Left lung (tissue), 14 donors: Measurements from ENCODE around the gene SLC20A1. TPM values are rescaled to one million over a fixed set of nuclear protein-coding genes. Genes with fewer than 3 reads are reported as not detected.

Source experiments
- ATAC-seq: fragments of 200-7000 bp; cut with Tn5 transposase; one replicate; pipeline ENCODE4 v1.9.1; 2020; ENCODE audit warnings: moderate library complexity
- DNase-seq, 4 donors: peaks; one replicate each; pipeline ENCODE4 v3.0.0-alpha.2; 2013 to 2020
- H3K27ac ChIP-seq, 2 donors: fragments of 200-600 bp; sonication (generic) in 1 of 2; one replicate each; pipeline versions ENCODE4 v1.5.0 to v1.8.0; 2020 to 2021
- H3K27me3 ChIP-seq, 2 donors: fragments of 200-600 bp; sonication (generic) in 1 of 2; one replicate each; pipeline versions ENCODE4 v1.5.0 to v1.8.0; 2020 to 2021
- H3K36me3 ChIP-seq, 2 donors: fragments of 200-600 bp; sonication (generic) in 1 of 2; one replicate each; pipeline versions ENCODE4 v1.5.0 to v1.8.0; 2020 to 2021
- H3K4me1 ChIP-seq, 2 donors: fragments of 200-600 bp; one replicate each; pipeline ENCODE4 v1.8.0; 2021
- H3K4me3 ChIP-seq, 2 donors: fragments of 200-600 bp; sonication (generic) in 1 of 2; one replicate each; pipeline versions ENCODE4 v1.5.0 to v1.8.0; 2020 to 2021; ENCODE audit warnings: mild to moderate bottlenecking in 1 of 2
- H3K9me3 ChIP-seq, 2 donors: fragments of 200-600 bp; sonication (generic) in 1 of 2; one replicate each; pipeline versions ENCODE4 v1.5.0 to v1.8.0; 2020 to 2021
- intact Hi-C, 2 donors: fragments of 100-400 bp; cut with DNase I; formaldehyde crosslinking; loops; one replicate each; pipeline versions ENCODE4 v1.11.2 to v1.14.2; 2022
- long read RNA-seq, 12 donors: library from polyadenylated mRNA in 2 of 12; unstranded in 2 of 12; transcript quantifications; one replicate each; pipeline ENCODE4 v2.0.0 and lab custom pipeline, GENCODE V29; 2019 to 2026
- polyA plus RNA-seq, 6 donors: library from polyadenylated mRNA; unstranded; fragments of 120-200 nt; gene quantifications; one replicate each; pipeline ENCODE4 v1.2.1, GENCODE V29; 2013; ENCODE audit not compliant: insufficient read length in 6 of 6
- total RNA-seq, 2 donors: library from RNA; stranded (reverse); fragmentation: NEBNext Ultra II Directional; extraction: Animal tissue kit (Norgen Biotek cat#: 25700); gene quantifications; one replicate each; pipeline ENCODE4 v1.2.1, GENCODE V29; 2021
- TF ChIP-seq, protein P1 (sequence below), 2 donors: fragments of 200-600 bp; sonication (generic) in 1 of 2; IDR thresholded peaks; one replicate each; pipeline versions ENCODE4 v1.5.0 to v1.8.0; 2021; ENCODE audit warnings: antibody characterized with exemption in 2 of 2
- donor health status: DM: no; HTN: yes; CAD: no.
- donor health status: DM: no; HTN: no; CAD: no.

SLC20A1 gene, protein sequence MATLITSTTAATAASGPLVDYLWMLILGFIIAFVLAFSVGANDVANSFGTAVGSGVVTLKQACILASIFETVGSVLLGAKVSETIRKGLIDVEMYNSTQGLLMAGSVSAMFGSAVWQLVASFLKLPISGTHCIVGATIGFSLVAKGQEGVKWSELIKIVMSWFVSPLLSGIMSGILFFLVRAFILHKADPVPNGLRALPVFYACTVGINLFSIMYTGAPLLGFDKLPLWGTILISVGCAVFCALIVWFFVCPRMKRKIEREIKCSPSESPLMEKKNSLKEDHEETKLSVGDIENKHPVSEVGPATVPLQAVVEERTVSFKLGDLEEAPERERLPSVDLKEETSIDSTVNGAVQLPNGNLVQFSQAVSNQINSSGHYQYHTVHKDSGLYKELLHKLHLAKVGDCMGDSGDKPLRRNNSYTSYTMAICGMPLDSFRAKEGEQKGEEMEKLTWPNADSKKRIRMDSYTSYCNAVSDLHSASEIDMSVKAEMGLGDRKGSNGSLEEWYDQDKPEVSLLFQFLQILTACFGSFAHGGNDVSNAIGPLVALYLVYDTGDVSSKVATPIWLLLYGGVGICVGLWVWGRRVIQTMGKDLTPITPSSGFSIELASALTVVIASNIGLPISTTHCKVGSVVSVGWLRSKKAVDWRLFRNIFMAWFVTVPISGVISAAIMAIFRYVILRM
- total RNA-seq (10 to 100 TPM; 40.5 to 68.2 TPM), polyA plus RNA-seq (10 to 100 TPM; 33.9 to 41.4 (median 36.1) TPM)
- long read RNA-seq, donor 1, partial matches to known transcripts: 10 of 12 reads
- long read RNA-seq, donor 1, other reads (novel, unspliced or antisense): 0 of 12 reads
- long read RNA-seq, donor 2, partial matches to known transcripts: 5 of 9 reads
- long read RNA-seq, donor 2, other reads (novel, unspliced or antisense): 0 of 9 reads
- long read RNA-seq, donor 3, partial matches to known transcripts: 0 of 3 reads
- long read RNA-seq, donor 3, other reads (novel, unspliced or antisense): 0 of 3 reads
- long read RNA-seq, donor 4, partial matches to known transcripts: 2 of 3 reads
- long read RNA-seq, donor 4, other reads (novel, unspliced or antisense): 1 of 3 reads
- long read RNA-seq, donor 5, partial matches to known transcripts: 42 of 45 reads
- long read RNA-seq, donor 5, other reads (novel, unspliced or antisense): 0 of 45 reads
- long read RNA-seq, donor 6, partial matches to known transcripts: 25 of 29 reads
- long read RNA-seq, donor 6, other reads (novel, unspliced or antisense): 0 of 29 reads
- long read RNA-seq, donor 7, partial matches to known transcripts: 9 of 11 reads
- long read RNA-seq, donor 7, other reads (novel, unspliced or antisense): 0 of 11 reads
- long read RNA-seq, donor 8, partial matches to known transcripts: 0 of 4 reads
- long read RNA-seq, donor 8, other reads (novel, unspliced or antisense): 0 of 4 reads
- long read RNA-seq, donor 9, partial matches to known transcripts: 0 of 1 reads
- long read RNA-seq, donor 9, other reads (novel, unspliced or antisense): 0 of 1 reads
- long read RNA-seq, donor 10, partial matches to known transcripts: 0 of 1 reads
- long read RNA-seq, donor 10, other reads (novel, unspliced or antisense): 1 of 1 reads
- long read RNA-seq, donor 11, partial matches to known transcripts: 0 of 3 reads
- long read RNA-seq, donor 11, other reads (novel, unspliced or antisense): 0 of 3 reads
- long read RNA-seq, donor 12, partial matches to known transcripts: 0 of 2 reads
- long read RNA-seq, donor 12, other reads (novel, unspliced or antisense): 0 of 2 reads

DNA sequence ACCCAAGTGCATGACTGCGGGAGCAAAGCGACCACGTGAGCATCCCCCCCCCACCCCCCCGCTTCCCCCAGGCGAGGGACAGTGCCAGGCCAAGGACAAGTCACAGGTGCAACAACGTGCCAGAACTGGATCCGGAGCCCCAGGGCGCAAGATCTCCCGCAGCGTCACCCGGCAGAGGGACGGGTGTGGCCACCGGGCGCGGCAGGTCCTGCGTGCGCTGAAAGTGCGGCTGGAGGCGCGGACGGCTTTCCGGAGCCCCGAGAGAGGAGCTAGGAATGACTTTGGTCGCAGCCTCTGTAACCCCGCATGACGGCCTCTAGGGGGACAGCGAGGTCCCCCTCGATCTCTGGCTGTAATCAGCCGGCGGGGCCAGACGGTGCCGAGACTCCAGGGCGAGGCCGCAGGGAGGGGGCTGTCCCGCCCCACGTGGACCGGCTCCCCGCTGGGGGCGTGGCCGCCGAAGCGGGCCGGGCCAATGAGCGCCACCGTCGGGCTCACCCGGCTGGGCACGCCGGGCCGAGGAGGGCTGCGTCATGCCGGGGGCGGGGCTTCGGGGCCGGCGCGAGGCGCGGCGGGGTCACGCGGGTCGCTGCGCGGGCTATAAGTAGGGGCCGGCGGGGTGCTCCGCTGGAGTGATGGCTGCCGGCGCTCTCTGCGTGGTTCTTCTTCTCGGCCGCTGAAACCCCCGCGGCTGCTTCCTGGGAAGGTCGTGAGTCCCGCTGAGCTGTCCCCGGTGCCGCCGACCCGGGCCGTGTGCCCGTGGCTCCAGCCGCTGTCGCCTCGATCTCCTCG lies at the start of gene SLC20A1:
TSS of gene SLC20A1 (plus strand) at position 630 of the 792 bp plus-strand sequence. CDS start 890 bp downstream, outside the sequence.
- TF ChIP-seq, protein P1, sequence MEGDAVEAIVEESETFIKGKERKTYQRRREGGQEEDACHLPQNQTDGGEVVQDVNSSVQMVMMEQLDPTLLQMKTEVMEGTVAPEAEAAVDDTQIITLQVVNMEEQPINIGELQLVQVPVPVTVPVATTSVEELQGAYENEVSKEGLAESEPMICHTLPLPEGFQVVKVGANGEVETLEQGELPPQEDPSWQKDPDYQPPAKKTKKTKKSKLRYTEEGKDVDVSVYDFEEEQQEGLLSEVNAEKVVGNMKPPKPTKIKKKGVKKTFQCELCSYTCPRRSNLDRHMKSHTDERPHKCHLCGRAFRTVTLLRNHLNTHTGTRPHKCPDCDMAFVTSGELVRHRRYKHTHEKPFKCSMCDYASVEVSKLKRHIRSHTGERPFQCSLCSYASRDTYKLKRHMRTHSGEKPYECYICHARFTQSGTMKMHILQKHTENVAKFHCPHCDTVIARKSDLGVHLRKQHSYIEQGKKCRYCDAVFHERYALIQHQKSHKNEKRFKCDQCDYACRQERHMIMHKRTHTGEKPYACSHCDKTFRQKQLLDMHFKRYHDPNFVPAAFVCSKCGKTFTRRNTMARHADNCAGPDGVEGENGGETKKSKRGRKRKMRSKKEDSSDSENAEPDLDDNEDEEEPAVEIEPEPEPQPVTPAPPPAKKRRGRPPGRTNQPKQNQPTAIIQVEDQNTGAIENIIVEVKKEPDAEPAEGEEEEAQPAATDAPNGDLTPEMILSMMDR (IDR thresholded peaks at IDR 0.05): peak in 1 of 2 donors; percentile 66
- peak; percentile 88 to 99 (median 96) for DNase-seq
- peak within 1 kb of the TSS; percentile 74 to 84 for H3K4me3 ChIP-seq
- peak within 1 kb of the TSS; percentile 92 to 97 for H3K27ac ChIP-seq
- intact Hi-C loops: no loop called here
- H3K36me3 ChIP-seq: peaks cover 0 to 33% of the 10 kb centered on the region in 2 donors
- no peaks in the 10 kb centered on the region for H3K27me3 ChIP-seq
- peaks cover 18 to 81% of the 10 kb centered on the region in 2 donors for H3K4me1 ChIP-seq
- peak; percentile 98 for ATAC-seq
- H3K9me3 ChIP-seq: no peaks in the 10 kb centered on the region

DNA sequence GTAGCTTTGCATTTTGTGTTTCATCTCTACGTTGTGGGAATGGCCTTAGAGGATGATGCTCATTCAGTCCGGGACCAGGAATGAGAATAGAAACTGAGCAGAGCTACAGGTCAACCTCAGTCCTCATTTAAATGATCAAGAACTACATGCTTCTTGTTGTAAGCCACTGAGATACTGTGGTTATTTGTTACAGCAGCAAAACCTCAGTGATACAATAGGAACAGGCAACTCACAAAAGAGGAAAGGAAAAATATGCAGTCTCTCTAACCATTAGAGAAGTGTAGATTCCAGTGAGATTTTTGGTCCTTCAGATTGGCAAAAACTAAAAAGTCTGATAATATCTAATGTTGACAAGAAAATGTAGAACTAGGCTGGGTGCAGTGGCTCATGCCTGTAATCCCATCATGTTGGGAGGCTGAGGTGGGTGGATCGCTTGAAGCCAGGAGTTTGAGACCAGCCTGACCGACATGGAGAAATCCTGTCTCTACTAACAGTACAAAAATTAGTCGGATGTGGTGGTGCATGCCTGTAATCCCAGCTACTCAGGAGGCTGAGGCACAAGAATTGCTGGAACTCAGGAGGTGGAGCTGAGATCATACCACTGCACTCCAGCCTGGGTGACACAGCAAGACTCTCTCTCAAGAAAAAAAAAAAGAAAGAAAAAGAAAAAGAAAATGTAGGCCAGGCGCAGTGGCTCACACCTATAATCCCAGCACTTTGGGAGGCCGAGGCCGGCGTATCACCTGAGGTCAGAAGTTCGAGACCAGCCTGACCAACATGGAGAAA lies 48.0 kb upstream of the SLC20A1 start:
- H3K27me3 ChIP-seq: no peaks in the 10 kb centered on the region
- H3K36me3 ChIP-seq: no peaks in the 10 kb centered on the region
- peaks cover 0 to 11% of the 10 kb centered on the region in 2 donors for H3K4me1 ChIP-seq
- H3K4me3 ChIP-seq: no peak overlapping the region
- H3K9me3 ChIP-seq: no peaks in the 10 kb centered on the region
- TF ChIP-seq, protein P1 (IDR thresholded peaks at IDR 0.05): no peak
- no peak overlapping the region for H3K27ac ChIP-seq
- ATAC-seq (no peak), DNase-seq (no peak)
- intact Hi-C loops: loop anchor here in 1 of 2 donors (5.0 kb wide), 1 partner anchor 130 kb away; no protein-coding TSS in a partner anchor

DNA sequence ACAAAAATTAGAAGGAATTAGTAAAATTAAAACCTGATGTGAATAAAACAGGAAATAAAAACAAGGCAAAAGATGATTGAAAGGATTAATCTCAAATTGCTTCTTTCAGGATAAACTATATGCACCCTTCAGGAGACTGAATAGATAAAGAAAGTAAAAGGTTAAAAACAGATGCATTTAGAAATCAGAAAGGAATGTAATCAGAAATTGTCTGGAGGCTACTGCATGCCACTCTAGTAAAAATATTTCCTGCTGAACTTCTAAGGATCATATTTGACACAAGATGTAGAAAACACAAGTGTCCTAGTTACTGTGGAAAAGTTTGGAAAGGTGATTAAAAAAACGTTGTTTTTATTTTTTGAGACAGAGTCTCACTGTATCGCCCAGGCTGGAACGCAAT lies 45.1 kb upstream of the SLC20A1 start:
- TF ChIP-seq, protein P1 (IDR thresholded peaks at IDR 0.05): no peak
- H3K27me3 ChIP-seq: no peaks in the 10 kb centered on the region
- no peak overlapping the region for H3K27ac ChIP-seq
- no peak overlapping the region for H3K4me3 ChIP-seq
- no peaks in the 10 kb centered on the region for H3K36me3 ChIP-seq
- ATAC-seq: no peak
- no peaks in the 10 kb centered on the region for H3K9me3 ChIP-seq
- intact Hi-C loops: loop anchor here in 1 of 2 donors (10.0 kb wide), 1 partner anchor 124 kb away; the partner anchor contains the start of gene NT5DC4
- no peak for DNase-seq
- peaks cover 0 to 11% of the 10 kb centered on the region in 2 donors for H3K4me1 ChIP-seq
